NOMO-1 treated with DMSO at 0.1 percent for 48 hours (cell line): Measurements from ENCODE around the gene ST3GAL3.
"Not testable (repeated sequence)": the region's sequence is repeated elsewhere in the genome, so short reads cannot be mapped to it uniquely, and the experiment has no call there.

Experiments
- DNase-seq: peaks from one replicate; lab custom pipeline; 2025; ENCODE audit not compliant: unreplicated experiment; lab: John Stamatoyannopoulos, UW

The ST3GAL3 gene

GRCh38 chr1:43699281-43699680 is 8.1 kb upstream of the ST3GAL3 start:
- DNase-seq, result no peak

- DNase-seq, result no peak
Observed at GRCh38 chr1:43703836-43704235, 3.5 kb upstream of the ST3GAL3 start.

GRCh38 chr1:43704838-43705237 is 2.5 kb upstream of the ST3GAL3 start:
- no peak for DNase-seq

- no peak for DNase-seq
Observed at GRCh38 chr1:43705334-43705733, 2.0 kb upstream of the ST3GAL3 start.

- no peak for DNase-seq
Observed at GRCh38 chr1:43705982-43706597, 1.2 kb upstream of the ST3GAL3 start.

- peak; percentile 30 for DNase-seq
Observed at GRCh38 chr1:43706598-43707189, 642 bp upstream of the ST3GAL3 start.

- DNase-seq, result no peak
Observed at GRCh38 chr1:43708002-43708410, 670 bp downstream of the ST3GAL3 start.

- DNase-seq, result no peak
Observed at GRCh38 chr1:43711049-43711448, 3.7 kb downstream of the ST3GAL3 start.

- no peak for DNase-seq
Observed at GRCh38 chr1:43711524-43712386, 4.4 kb downstream of the ST3GAL3 start.

GRCh38 chr1:43716559-43717281 is 9.4 kb downstream of the ST3GAL3 start:
- DNase-seq, result no peak

GRCh38 chr1:43719063-43719462 is 11.7 kb downstream of the ST3GAL3 start:
- no peak for DNase-seq

- not testable (repeated sequence) for DNase-seq
Observed at GRCh38 chr1:43719670-43720419, 12.5 kb downstream of the ST3GAL3 start.

GRCh38 chr1:43722810-43723209 is 15.5 kb downstream of the ST3GAL3 start:
- no peak for DNase-seq

GRCh38 chr1:43729816-43730463 is 22.6 kb downstream of the ST3GAL3 start:
- no peak for DNase-seq

GRCh38 chr1:43731867-43732531 is 24.7 kb downstream of the ST3GAL3 start:
- no peak for DNase-seq

GRCh38 chr1:43736819-43737218 is 29.5 kb downstream of the ST3GAL3 start:
- DNase-seq, result no peak

GRCh38 chr1:43742026-43742425 is 34.7 kb downstream of the ST3GAL3 start:
- no peak for DNase-seq

- no peak for DNase-seq
Observed at GRCh38 chr1:43743206-43743605, 35.9 kb downstream of the ST3GAL3 start.

- DNase-seq, result no peak
Observed at GRCh38 chr1:43747736-43748135, 40.4 kb downstream of the ST3GAL3 start.

- no peak for DNase-seq
Observed at GRCh38 chr1:43750083-43750482, 42.7 kb downstream of the ST3GAL3 start.
